Measurements from ENCODE around the gene SSUH2. TPM values are rescaled to one million over a fixed set of nuclear protein-coding genes. Genes with fewer than 3 reads are reported as not detected.

Gene SSUH2
- total and polyA plus RNA-seq, 2 of the 4 experiments (the other 2 are of a cell fraction), result 0.10 TPM; not detected in 1

DNA sequence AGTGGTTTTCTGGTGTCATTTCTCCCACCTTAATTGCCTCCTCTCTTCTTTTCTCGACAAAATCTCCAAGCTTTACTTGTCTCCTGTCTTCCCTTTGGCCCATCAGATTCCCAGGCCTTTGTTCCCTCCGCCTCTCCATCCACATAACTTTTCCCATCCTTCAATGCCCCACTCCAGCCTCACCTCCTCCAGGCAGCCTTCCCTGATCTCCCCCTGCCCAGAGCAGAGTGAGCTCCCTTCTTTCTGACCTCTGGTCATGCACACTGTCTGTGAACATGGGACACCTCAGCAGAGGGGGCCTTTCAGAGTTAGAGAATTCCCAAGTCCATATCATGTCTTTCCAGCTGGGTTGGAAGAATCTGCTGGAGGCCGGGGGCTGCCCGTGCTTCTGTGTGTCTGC lies 14.6 kb upstream of the SSUH2 start:
- H4K8ac ChIP-seq (ENCODE audit: low read depth in 2 of 2, low read length in 2 of 2), result no peak overlapping the region
- no peak overlapping the region for H3K27ac ChIP-seq (ENCODE audit: insufficient read depth, low read length)
- intact Hi-C loops (cut with micrococcal nuclease) (no loop called here), dilution Hi-C loops (cut with HindIII; ENCODE audit: low sequenced_read_pairs, unreplicated experiment) (no loop called here), in situ Hi-C loops (cut with MboI; ENCODE audit: low sequenced_read_pairs) (loop anchor here (25.0 kb wide), 1 partner anchor 403 kb away; no protein-coding TSS in a partner anchor)
- H2BK20ac ChIP-seq (ENCODE audit: low read depth, low read length), result no peak overlapping the region
- ATAC-seq (ENCODE audit: low read depth) (no peak), DNase-seq (no peak)
- H4K20me1 ChIP-seq (ENCODE audit: insufficient read depth, low read length), result no peaks in the 10 kb centered on the region
- no peak overlapping the region for H3K4me2 ChIP-seq (ENCODE audit: low read depth, low read length)
- H4K5ac ChIP-seq (ENCODE audit: low read depth, low read length), result no peak overlapping the region
- H3K9ac ChIP-seq (ENCODE audit: low read depth, low read length), result no peak overlapping the region
- CTCF ChIA-PET, result no interaction called here
- H3K4ac ChIP-seq (ENCODE audit: low read depth, low read length), result no peak overlapping the region
- no peak overlapping the region for H2BK120ac ChIP-seq (ENCODE audit: low read depth, low read length)
- POLR2A ChIA-PET (ENCODE audit: unreplicated experiment), result no interaction called here
- H3K9me1 ChIP-seq (ENCODE audit: insufficient read depth, low read length), result peaks cover 4% of the 10 kb centered on the region
- H3K18ac ChIP-seq (ENCODE audit: low read depth, low read length), result no peak overlapping the region
- H3K27me3 ChIP-seq (ENCODE audit: control insufficient read depth, insufficient read depth, low read length), result no peaks in the 10 kb centered on the region
- no peaks in the 10 kb centered on the region for H3K36me3 ChIP-seq (ENCODE audit: control insufficient read depth, insufficient read depth, low read length)
- H3K23ac ChIP-seq (ENCODE audit: low read depth, low read length), result no peak overlapping the region
- H2AK9ac ChIP-seq (replicated peaks; ENCODE audit: low read depth, low read length, poor library complexity), result no peak overlapping the region
- no peak overlapping the region for H3K4me3 ChIP-seq (ENCODE audit: insufficient read depth, low read depth, low read length)
- no peak overlapping the region for H3K56ac ChIP-seq (ENCODE audit: extremely low read depth, insufficient read depth, low read length)
- no peak overlapping the region for H3K14ac ChIP-seq (replicated peaks; ENCODE audit: low read depth, low read length)
- BruUV-seq (replicated peaks), result no TSS peak
- no peak overlapping the region for H2AFZ ChIP-seq (replicated peaks; ENCODE audit: low read length, poor library complexity)
- 91% methylated on average over 4 of the region's 4 CpGs; no CpG with 5 or more reads in 1 of the 2 experiments for WGBS, 2 experiments (ENCODE audit: extremely low coverage in 2 of 2, insufficient read length in 1 of 2)
- H3K4me1 ChIP-seq (ENCODE audit: control insufficient read depth, insufficient read depth, low read length), result peaks cover 10% of the 10 kb centered on the region
- H2BK5ac ChIP-seq (ENCODE audit: low read depth, low read length, poor library complexity, severe bottlenecking), result no peak overlapping the region
- no peaks in the 10 kb centered on the region for H3K79me1 ChIP-seq (ENCODE audit: low read depth in 1 of 2, low read length in 2 of 2)
- H2BK15ac ChIP-seq (ENCODE audit: low read depth, low read length), result no peak overlapping the region
- no peak overlapping the region for H2AK5ac ChIP-seq (ENCODE audit: low read depth, low read length)
- no peaks in the 10 kb centered on the region for H3K9me3 ChIP-seq (ENCODE audit: control insufficient read depth, insufficient read depth, low read length)
- no peak overlapping the region for H4K91ac ChIP-seq (ENCODE audit: insufficient read depth, low read depth, low read length)
- no peak for TF ChIP-seq FOS (IDR thresholded peaks at IDR 0.05; ENCODE audit: low read depth, low read length)
- no peak for TF ChIP-seq CHD1 (IDR thresholded peaks at IDR 0.05; ENCODE audit: low read depth, low read length)
- TF ChIP-seq BHLHE40 (IDR thresholded peaks at IDR 0.05; ENCODE audit: low read depth, low read length), result no peak
- TF ChIP-seq SMC3 (IDR thresholded peaks at IDR 0.05; ENCODE audit: low read depth, low read length), result no peak
- no peak for TF ChIP-seq MAZ (IDR thresholded peaks at IDR 0.05; ENCODE audit: borderline replicate concordance, low read depth, low read length)
- TF ChIP-seq CEBPB (IDR thresholded peaks at IDR 0.05; ENCODE audit: low read depth, low read length), result no peak
- TF ChIP-seq RAD21 (IDR thresholded peaks at IDR 0.05; ENCODE audit: low read length), result no peak
- no peak for TF ChIP-seq POLR2A (IDR thresholded peaks at IDR 0.05; ENCODE audit: low read depth, low read length)
- no peak for TF ChIP-seq MAFK (IDR thresholded peaks at IDR 0.05; ENCODE audit: low read depth, low read length)
- TF ChIP-seq, protein P1, sequence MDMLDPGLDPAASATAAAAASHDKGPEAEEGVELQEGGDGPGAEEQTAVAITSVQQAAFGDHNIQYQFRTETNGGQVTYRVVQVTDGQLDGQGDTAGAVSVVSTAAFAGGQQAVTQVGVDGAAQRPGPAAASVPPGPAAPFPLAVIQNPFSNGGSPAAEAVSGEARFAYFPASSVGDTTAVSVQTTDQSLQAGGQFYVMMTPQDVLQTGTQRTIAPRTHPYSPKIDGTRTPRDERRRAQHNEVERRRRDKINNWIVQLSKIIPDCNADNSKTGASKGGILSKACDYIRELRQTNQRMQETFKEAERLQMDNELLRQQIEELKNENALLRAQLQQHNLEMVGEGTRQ (IDR thresholded peaks at IDR 0.05; ENCODE audit: low read depth, low read length), result no peak
- no peak for TF ChIP-seq MXI1 (IDR thresholded peaks at IDR 0.05; ENCODE audit: borderline replicate concordance, low read depth, low read length)
- TF ChIP-seq NFE2L2 (IDR thresholded peaks at IDR 0.05; ENCODE audit: low read depth, low read length), result no peak
- TF ChIP-seq, protein P2, sequence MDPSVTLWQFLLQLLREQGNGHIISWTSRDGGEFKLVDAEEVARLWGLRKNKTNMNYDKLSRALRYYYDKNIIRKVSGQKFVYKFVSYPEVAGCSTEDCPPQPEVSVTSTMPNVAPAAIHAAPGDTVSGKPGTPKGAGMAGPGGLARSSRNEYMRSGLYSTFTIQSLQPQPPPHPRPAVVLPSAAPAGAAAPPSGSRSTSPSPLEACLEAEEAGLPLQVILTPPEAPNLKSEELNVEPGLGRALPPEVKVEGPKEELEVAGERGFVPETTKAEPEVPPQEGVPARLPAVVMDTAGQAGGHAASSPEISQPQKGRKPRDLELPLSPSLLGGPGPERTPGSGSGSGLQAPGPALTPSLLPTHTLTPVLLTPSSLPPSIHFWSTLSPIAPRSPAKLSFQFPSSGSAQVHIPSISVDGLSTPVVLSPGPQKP (IDR thresholded peaks at IDR 0.05; ENCODE audit: borderline replicate concordance, low read depth, low read length), result no peak
